SU-DHL-6 (cell line): Measurements from ENCODE around the gene ERC1.

Source experiments
- H2AFZ ChIP-seq: fragments of 200-600 bp; sonication (generic); 2 replicates; pipeline ENCODE4 v1.6.1; 2014; ENCODE audit warnings: low read depth, mild to moderate bottlenecking, moderate library complexity, mixed read lengths, antibody characterized with exemption, low read length; ENCODE audit not compliant: severe bottlenecking
- H3F3A ChIP-seq: fragments of 200-600 bp; shearing (Covaris generic); 2 replicates; pipeline ENCODE4 v1.6.0; 2016; ENCODE audit warnings: antibody characterized with exemption, mild to moderate bottlenecking; ENCODE audit not compliant: insufficient read depth
- H3K27ac ChIP-seq: fragments of 200-600 bp; sonication (generic); 2 replicates; pipeline ENCODE4 v1.5.1; 2016; ENCODE audit warnings: low read depth, mild to moderate bottlenecking, low read length, moderate library complexity, mixed read lengths
- H3K27me3 ChIP-seq: fragments of 200-600 bp; sonication (generic), shearing (Covaris generic); 2 replicates; pipeline ENCODE4 v1.6.0; 2014; ENCODE audit warnings: mild to moderate bottlenecking, low read length
- H3K36me3 ChIP-seq: fragments of 200-600 bp; sonication (generic); 2 replicates; pipeline ENCODE4 v1.6.1; 2014; ENCODE audit warnings: mild to moderate bottlenecking, low read length, mixed read lengths
- H3K4me2 ChIP-seq: fragments of 300-600, 200-600 bp; shearing (Covaris generic), sonication (generic); 2 replicates; pipeline ENCODE4 v1.6.0; 2014; ENCODE audit warnings: low read length, low read depth, mild to moderate bottlenecking; ENCODE audit not compliant: poor library complexity, severe bottlenecking
- H3K4me3 ChIP-seq: fragments of 200-600 bp; sonication (generic); 2 replicates; pipeline ENCODE4 v1.5.1; 2014; ENCODE audit warnings: antibody characterized with exemption, low read length, mild to moderate bottlenecking, mixed read lengths; ENCODE audit not compliant: insufficient read depth, poor library complexity, severe bottlenecking
- H3K79me2 ChIP-seq: fragments of 200-600 bp; sonication (generic); 2 replicates; pipeline ENCODE4 v1.6.1; 2014; ENCODE audit warnings: mild to moderate bottlenecking, low read length, moderate library complexity; ENCODE audit not compliant: insufficient read depth
- H3K9ac ChIP-seq: fragments of 200-600 bp; sonication (generic); 2 replicates; pipeline ENCODE4 v1.7.0; 2014; ENCODE audit warnings: mild to moderate bottlenecking, low read length
- H3K9me2 ChIP-seq: fragments of 200-600 bp; sonication (generic); replicated peaks from 2 replicates; pipeline ENCODE4 v1.6.1; 2014; ENCODE audit warnings: low read length; ENCODE audit not compliant: insufficient read depth
- H3K9me3 ChIP-seq: fragments of 200-600 bp; sonication (generic); 2 replicates; pipeline ENCODE4 v1.6.1; 2014; ENCODE audit warnings: low read length, mixed read lengths; ENCODE audit not compliant: insufficient read depth
- H4K20me1 ChIP-seq: fragments of 200-600 bp; sonication (generic); 2 replicates; pipeline ENCODE4 v1.6.1; 2014; ENCODE audit warnings: low read depth, mild to moderate bottlenecking, antibody characterized with exemption, low read length, moderate library complexity, mixed read lengths
- EZH2phosphoT487 ChIP-seq: fragments of 200-600 bp; sonication (generic), shearing (Covaris generic); conservative IDR thresholded peaks from 2 replicates; pipeline ENCODE4 v1.6.1; 2018; ENCODE audit warnings: mild to moderate bottlenecking, antibody characterized with exemption, low read length, moderate library complexity, mixed read lengths
- TF ChIP-seq, protein P1 (sequence below): fragments of 200-600 bp; sonication (generic); IDR thresholded peaks from one replicate; pipeline ENCODE4 v1.5.1; 2017; ENCODE audit warnings: antibody characterized with exemption, mild to moderate bottlenecking, low read length, moderate library complexity; ENCODE audit not compliant: insufficient read depth, poor library complexity, severe bottlenecking

Gene ERC1

DNA sequence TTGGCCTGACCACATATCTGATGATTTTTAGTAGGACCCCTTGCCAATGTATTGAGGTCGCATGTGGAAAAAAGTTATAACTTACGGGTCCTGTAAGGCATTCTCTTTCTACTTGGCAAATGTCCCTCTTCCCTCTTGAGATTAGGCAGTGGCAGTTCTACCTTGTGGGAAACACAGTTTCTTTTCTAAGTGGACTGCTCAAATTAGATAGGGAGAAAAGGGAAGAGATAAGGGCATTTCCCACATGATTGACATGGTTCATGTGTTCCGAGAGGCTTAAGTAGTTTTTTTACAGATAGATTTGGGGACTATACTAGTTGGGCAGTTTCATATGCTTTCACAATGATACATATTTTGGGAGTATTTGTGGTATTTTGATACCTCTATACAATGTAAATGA lies 448.7 kb downstream of the ERC1 start:
- Histone ChIP-seq H3F3A (no peaks in the 10 kb centered on the region), H3K27me3 (no peaks in the 10 kb centered on the region), H3K4me2 (no peak overlapping the region), H2AFZ (no peak overlapping the region), H3K4me3 (no peak overlapping the region), H3K9ac (no peak overlapping the region), H3K36me3 (no peaks in the 10 kb centered on the region), H3K9me2 (no peaks in the 10 kb centered on the region), H3K27ac (no peak overlapping the region), H3K9me3 (no peaks in the 10 kb centered on the region), H3K79me2 (no peaks in the 10 kb centered on the region), H4K20me1 (no peaks in the 10 kb centered on the region)
- TF ChIP-seq, protein P1, sequence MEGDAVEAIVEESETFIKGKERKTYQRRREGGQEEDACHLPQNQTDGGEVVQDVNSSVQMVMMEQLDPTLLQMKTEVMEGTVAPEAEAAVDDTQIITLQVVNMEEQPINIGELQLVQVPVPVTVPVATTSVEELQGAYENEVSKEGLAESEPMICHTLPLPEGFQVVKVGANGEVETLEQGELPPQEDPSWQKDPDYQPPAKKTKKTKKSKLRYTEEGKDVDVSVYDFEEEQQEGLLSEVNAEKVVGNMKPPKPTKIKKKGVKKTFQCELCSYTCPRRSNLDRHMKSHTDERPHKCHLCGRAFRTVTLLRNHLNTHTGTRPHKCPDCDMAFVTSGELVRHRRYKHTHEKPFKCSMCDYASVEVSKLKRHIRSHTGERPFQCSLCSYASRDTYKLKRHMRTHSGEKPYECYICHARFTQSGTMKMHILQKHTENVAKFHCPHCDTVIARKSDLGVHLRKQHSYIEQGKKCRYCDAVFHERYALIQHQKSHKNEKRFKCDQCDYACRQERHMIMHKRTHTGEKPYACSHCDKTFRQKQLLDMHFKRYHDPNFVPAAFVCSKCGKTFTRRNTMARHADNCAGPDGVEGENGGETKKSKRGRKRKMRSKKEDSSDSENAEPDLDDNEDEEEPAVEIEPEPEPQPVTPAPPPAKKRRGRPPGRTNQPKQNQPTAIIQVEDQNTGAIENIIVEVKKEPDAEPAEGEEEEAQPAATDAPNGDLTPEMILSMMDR = no peak
- no peak for TF ChIP-seq EZH2phosphoT487

DNA sequence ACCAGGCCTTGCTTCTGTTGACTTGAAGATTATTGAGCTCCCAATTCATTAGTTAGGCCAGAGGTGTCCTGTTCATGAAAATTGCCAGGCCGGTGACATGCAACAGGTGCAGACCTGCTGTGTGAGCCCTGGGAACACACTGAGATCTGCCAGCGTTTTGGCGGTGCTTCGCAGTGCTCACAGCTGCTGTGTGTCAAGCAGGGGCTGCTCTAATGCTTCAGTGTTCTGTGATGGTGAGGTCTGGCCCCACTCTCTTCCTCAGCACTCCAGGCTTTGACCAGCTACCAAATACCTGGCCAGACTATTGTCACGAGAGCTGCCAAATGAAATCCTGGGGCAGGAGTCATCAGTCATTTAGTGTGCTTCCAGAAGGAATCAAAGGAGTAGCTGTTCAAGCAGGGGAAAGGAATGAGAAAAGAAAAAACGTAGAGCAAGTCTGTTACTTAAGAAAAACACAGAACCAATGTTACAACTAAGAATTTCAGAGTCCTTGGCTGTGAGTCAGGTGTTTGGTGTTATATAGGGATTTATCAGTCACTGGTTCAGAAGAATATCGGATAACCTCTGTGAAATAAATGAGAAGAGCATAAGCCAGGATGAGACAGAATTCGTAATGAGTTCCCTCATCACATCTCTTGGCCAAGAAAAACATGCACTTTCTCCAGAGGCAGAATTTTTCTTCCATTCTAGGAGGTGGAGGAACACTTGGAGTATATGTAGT lies 452.6 kb downstream of the ERC1 start:
- Histone ChIP-seq H3K4me2 (no peak overlapping the region), H3F3A (no peaks in the 10 kb centered on the region)

DNA sequence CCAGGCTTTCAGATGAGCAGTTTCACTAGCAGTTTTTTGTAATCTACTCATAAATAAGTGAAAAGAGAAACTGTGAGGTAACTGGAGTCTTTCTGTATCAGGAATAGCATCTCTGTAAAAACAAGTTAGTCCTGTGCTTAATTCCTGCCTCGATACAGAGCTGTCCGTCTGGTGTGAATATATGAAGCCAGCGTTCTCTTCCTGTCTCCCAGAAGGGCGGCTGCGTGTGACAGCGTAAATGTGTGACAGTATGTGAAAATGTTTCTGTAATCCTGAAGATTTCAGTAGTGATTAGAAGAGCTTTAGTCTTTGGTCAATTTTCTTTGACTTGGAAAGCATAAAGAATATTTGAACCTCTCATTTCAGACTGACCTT lies 453.1 kb downstream of the ERC1 start:
- H3K4me2 ChIP-seq = no peak overlapping the region
- H3K9me2 ChIP-seq = no peaks in the 10 kb centered on the region
- no peak overlapping the region for H3K9ac ChIP-seq
- TF ChIP-seq EZH2phosphoT487 = no peak
- TF ChIP-seq, protein P1 = no peak
- no peaks in the 10 kb centered on the region for H4K20me1 ChIP-seq
- H3K4me3 ChIP-seq = no peak overlapping the region
- H3K79me2 ChIP-seq = no peaks in the 10 kb centered on the region
- no peak overlapping the region for H3K27ac ChIP-seq
- no peaks in the 10 kb centered on the region for H3K27me3 ChIP-seq
- H3F3A ChIP-seq = no peaks in the 10 kb centered on the region
- H2AFZ ChIP-seq = no peak overlapping the region
- H3K9me3 ChIP-seq = no peaks in the 10 kb centered on the region
- no peaks in the 10 kb centered on the region for H3K36me3 ChIP-seq

More for the DNA sequence above, 452.6 kb downstream of the ERC1 start:
- Histone ChIP-seq H3K9me3 (no peaks in the 10 kb centered on the region), H3K27ac (no peak overlapping the region), H3K9me2 (no peaks in the 10 kb centered on the region), H2AFZ (no peak overlapping the region), H3K36me3 (no peaks in the 10 kb centered on the region), H3K27me3 (no peaks in the 10 kb centered on the region), H4K20me1 (no peaks in the 10 kb centered on the region), H3K4me3 (no peak overlapping the region), H3K9ac (no peak overlapping the region), H3K79me2 (no peaks in the 10 kb centered on the region)
- TF ChIP-seq EZH2phosphoT487 = no peak
- TF ChIP-seq, protein P1 = no peak
